BJ (cell line): ENCODE data around the gene CCL8. TPM values are rescaled to one million over a fixed set of nuclear protein-coding genes. Genes with fewer than 3 reads are reported as not detected.
A peak's percentile ranks its signal among the peaks of the same experiment; 100 is the strongest.

Experiments
- CTCF ChIA-PET: fragments of 350-600 bp; formaldehyde crosslinking; extraction: SDS; loops from one replicate; lab custom pipeline; 2021; ENCODE audit warnings: antibody characterized with exemption, inconsistent platforms; lab: Yijun Ruan, JAX
- POLR2A ChIA-PET: fragments of 300-600 bp; sonication (Branson Sonifier 250); formaldehyde crosslinking; extraction: SDS; loops from one replicate; lab custom pipeline; 2021; ENCODE audit warnings: antibody characterized with exemption; lab: Charles Lee
- DNase-seq: peaks from one replicate; pipeline ENCODE4 v3.0.0-alpha.2; 2011; ENCODE audit warnings: low read depth
- H3K27me3 ChIP-seq: 2 replicates; pipeline ENCODE4 v1.6.0; 2011; ENCODE audit warnings: low read length; ENCODE audit not compliant: control insufficient read depth, insufficient read depth
- H3K36me3 ChIP-seq: 2 replicates; pipeline ENCODE4 v1.5.1; 2011; ENCODE audit warnings: low read length; ENCODE audit not compliant: control insufficient read depth, insufficient read depth
- H3K4me3 ChIP-seq: 2 replicates; pipeline ENCODE4 v1.5.1; 2011; ENCODE audit warnings: low read depth, mild to moderate bottlenecking, control low read depth, low read length
- polyA plus RNA-seq: library from polyadenylated mRNA; depleted of rRNA; stranded (reverse); fragments of >200 nt; gene quantifications from 2 replicates; pipeline ENCODE4 v1.2.3, GENCODE V29; 2011
- TF ChIP-seq, protein P1 (sequence below): IDR thresholded peaks from 2 replicates; pipeline ENCODE4 v1.5.1; 2011; ENCODE audit warnings: low read depth, mild to moderate bottlenecking, control low read depth, inconsistent platforms, low read length, moderate library complexity; ENCODE audit not compliant: insufficient read depth

The CCL8 gene
- polyA plus RNA-seq, 1 experiment = 0.10 TPM

DNA sequence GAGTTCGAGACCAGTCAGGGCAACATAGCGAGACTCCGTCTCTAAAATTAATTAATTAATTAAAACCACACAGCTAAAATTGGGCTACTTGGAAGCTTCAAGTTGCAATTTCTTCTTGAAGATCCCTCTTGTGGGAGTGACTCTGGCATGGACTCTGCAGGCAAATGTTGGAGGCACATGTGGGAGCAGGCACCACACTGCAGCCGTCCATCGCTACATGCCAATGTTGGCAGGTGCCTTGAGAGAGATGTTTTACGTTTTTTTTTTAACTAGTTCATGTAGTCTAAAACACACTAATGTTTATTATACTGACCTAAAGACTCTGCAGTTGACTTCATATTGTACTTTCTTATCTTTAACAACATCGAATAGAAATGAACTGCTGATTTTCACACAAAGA lies 7.9 kb upstream of the CCL8 start:
- Histone ChIP-seq H3K27me3 (no peaks in the 10 kb centered on the region), H3K36me3 (no peaks in the 10 kb centered on the region), H3K4me3 (no peak overlapping the region)
- DNase-seq = no peak
- TF ChIP-seq, protein P1, sequence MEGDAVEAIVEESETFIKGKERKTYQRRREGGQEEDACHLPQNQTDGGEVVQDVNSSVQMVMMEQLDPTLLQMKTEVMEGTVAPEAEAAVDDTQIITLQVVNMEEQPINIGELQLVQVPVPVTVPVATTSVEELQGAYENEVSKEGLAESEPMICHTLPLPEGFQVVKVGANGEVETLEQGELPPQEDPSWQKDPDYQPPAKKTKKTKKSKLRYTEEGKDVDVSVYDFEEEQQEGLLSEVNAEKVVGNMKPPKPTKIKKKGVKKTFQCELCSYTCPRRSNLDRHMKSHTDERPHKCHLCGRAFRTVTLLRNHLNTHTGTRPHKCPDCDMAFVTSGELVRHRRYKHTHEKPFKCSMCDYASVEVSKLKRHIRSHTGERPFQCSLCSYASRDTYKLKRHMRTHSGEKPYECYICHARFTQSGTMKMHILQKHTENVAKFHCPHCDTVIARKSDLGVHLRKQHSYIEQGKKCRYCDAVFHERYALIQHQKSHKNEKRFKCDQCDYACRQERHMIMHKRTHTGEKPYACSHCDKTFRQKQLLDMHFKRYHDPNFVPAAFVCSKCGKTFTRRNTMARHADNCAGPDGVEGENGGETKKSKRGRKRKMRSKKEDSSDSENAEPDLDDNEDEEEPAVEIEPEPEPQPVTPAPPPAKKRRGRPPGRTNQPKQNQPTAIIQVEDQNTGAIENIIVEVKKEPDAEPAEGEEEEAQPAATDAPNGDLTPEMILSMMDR = no peak
- POLR2A ChIA-PET = interaction anchor here (1.0 kb wide), 1 partner anchor 43 kb away, joined by 3 read pairs; no protein-coding TSS in a partner anchor
- CTCF ChIA-PET = interaction anchor here (1.6 to 13.6 kb wide), 4 partner anchors 43 to 109 kb away, joined by 3 to 176 read pairs (median 79); partner anchors contain the start of genes CCL1 and CCL13

DNA sequence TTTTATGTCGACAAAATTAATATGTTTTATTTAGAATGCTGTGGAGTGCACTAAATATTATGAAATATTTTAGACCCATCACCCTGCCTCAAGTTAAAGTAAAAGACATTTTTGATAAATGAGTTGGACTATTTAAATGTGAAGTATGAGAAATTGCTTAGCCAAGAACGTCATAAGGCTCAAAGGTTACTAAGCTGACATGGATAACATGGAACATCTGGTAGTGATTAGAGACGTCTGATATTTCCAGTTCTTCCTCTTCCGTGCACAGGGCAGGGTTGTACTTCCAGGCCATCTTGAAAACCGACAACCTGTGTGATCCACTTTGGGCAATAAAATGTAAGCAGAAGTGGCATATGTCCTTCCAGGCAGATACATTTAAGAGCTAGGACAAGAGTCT lies 7.2 kb upstream of the CCL8 start:
- DNase-seq = peak; percentile 51
- ChIA-PET POLR2A (no interaction called here), CTCF (interaction anchor here (3.4 to 13.6 kb wide), 3 partner anchors 43 to 110 kb away, joined by 10 to 176 read pairs (median 148); partner anchors contain the start of genes CCL1 and CCL13)

GRCh38 chr17:34313164-34313563 lies 6.1 kb upstream of the CCL8 start:
- CTCF ChIA-PET = interaction anchor here (1.0 to 12.1 kb wide), 4 partner anchors 41 to 112 kb away, joined by 3 to 148 read pairs (median 8); partner anchors contain the start of genes CCL1 and CCL13
- POLR2A ChIA-PET = interaction anchor here (0.6 kb wide), 1 partner anchor 61 kb away, joined by 3 read pairs; no protein-coding TSS in a partner anchor
- TF ChIP-seq, protein P1 = no peak
- Histone ChIP-seq H3K36me3 (no peaks in the 10 kb centered on the region), H3K4me3 (no peak overlapping the region), H3K27me3 (no peaks in the 10 kb centered on the region)
- peak; percentile 30 for DNase-seq

More for the DNA sequence above, 7.2 kb upstream of the CCL8 start:
- TF ChIP-seq, protein P1 = no peak
- Histone ChIP-seq H3K27me3 (no peaks in the 10 kb centered on the region), H3K36me3 (no peaks in the 10 kb centered on the region), H3K4me3 (no peak overlapping the region)

DNA sequence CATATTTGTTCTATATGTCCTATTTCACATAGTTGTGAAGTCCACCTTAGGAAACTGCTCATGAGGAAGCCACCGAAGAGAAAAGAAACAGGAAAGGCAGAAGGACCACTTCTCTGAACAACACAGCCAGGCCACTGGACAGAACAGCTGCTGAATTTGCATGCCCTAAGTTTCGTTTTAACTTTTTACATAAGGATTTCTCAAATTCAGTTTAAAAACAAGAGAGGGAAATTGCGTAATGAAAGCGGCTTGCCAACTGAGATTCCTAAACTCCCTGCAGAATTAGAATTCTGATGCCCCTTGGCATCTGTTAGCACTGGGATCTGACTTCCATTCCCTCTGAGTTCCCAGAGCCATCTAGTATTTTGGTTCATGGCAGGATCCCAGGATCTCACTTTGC lies 5.0 kb upstream of the CCL8 start:
- H3K27me3 ChIP-seq = no peaks in the 10 kb centered on the region
- peak; percentile 31 for DNase-seq
- CTCF ChIA-PET = interaction anchor here (0.7 to 12.1 kb wide), 4 partner anchors 23 to 113 kb away, joined by 3 to 148 read pairs (median 8); partner anchors contain the start of genes CCL1 and CCL13
- POLR2A ChIA-PET = no interaction called here
- H3K36me3 ChIP-seq = no peaks in the 10 kb centered on the region
- H3K4me3 ChIP-seq = no peak overlapping the region
- TF ChIP-seq, protein P1 = no peak

DNA sequence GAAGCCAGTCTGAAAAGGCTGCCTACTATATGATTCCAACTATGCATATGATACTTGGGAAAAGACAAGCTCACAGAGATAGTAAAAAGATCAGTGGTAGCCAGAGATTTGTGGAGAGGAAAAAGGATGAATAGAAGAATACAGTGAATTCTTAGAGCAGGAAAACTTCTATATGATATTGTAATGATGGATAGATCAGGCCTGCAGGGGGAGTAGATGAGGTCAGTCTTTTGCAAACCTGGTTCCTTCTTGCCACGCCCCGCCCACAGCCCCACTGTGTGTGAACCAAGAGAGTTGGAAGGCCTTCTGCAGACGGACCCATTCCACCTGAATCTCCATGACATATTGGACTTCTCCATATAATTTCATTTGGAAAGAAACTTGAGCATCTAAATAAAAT lies 761 bp upstream of the CCL8 start:
- ChIA-PET CTCF (interaction anchor here (0.9 to 1.6 kb wide), 3 partner anchors 20 to 118 kb away, joined by 3 to 6 read pairs (median 5); no protein-coding TSS in a partner anchor), POLR2A (no interaction called here)
- no peaks in the 10 kb centered on the region; the same call in 1 of the 2 replicates for H3K27me3 ChIP-seq
- TF ChIP-seq, protein P1 = no peak
- H3K4me3 ChIP-seq = no peak overlapping the region
- no peak for DNase-seq
- H3K36me3 ChIP-seq = no peaks in the 10 kb centered on the region
